ENCODE measurements around the gene TRAPPC2. TPM values are rescaled to one million over a fixed set of nuclear protein-coding genes. Genes with fewer than 3 reads are reported as not detected.

Gene TRAPPC2
- total RNA-seq, 1 experiment from 2014 or later = 10.2 TPM

GRCh38 chrX:13703589-13703988 lies 30.8 kb downstream of the TRAPPC2 start:
- ChIA-PET CTCF (no interaction called here), POLR2A (no interaction called here)
- H3K36me3 Mint-ChIP-seq = no peaks in the 10 kb centered on the region; the same call in 1 of the 2 replicates
- no peaks in the 10 kb centered on the region for H3K27me3 Mint-ChIP-seq (ENCODE audit: low read depth)
- no peak overlapping the region for H3K4me3 Mint-ChIP-seq
- ATAC-seq = no peak
- no peak for DNase-seq (ENCODE audit: low spot score)
- TF ChIP-seq ERG (CRISPR knock-in tag; IDR thresholded peaks at IDR 0.05) = no peak
- TF ChIP-seq GRHL2 (CRISPR knock-in tag; IDR thresholded peaks at IDR 0.05; ENCODE audit: insufficient replicate concordance, severe bottlenecking) = no peak
- no peak for TF ChIP-seq ELF4 (CRISPR knock-in tag; IDR thresholded peaks at IDR 0.05; ENCODE audit: low read depth)
- TF ChIP-seq, protein P1, sequence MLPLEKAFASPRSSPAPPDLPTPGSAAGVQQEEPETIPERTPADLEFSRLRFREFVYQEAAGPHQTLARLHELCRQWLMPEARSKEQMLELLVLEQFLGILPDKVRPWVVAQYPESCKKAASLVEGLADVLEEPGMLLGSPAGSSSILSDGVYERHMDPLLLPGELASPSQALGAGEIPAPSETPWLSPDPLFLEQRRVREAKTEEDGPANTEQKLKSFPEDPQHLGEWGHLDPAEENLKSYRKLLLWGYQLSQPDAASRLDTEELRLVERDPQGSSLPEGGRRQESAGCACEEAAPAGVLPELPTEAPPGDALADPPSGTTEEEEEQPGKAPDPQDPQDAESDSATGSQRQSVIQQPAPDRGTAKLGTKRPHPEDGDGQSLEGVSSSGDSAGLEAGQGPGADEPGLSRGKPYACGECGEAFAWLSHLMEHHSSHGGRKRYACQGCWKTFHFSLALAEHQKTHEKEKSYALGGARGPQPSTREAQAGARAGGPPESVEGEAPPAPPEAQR (CRISPR knock-in tag; IDR thresholded peaks at IDR 0.05) = no peak
- TF ChIP-seq ZNF138 (CRISPR knock-in tag; conservative IDR thresholded peaks at IDR 0.05) = no peak
- TF ChIP-seq MYBL2 (CRISPR knock-in tag; IDR thresholded peaks at IDR 0.05) = no peak
- no peak for TF ChIP-seq ZNF232 (CRISPR knock-in tag; IDR thresholded peaks at IDR 0.05)
- no peak for TF ChIP-seq SMAD3 (CRISPR knock-in tag; IDR thresholded peaks at IDR 0.05; ENCODE audit: borderline replicate concordance)
- TF ChIP-seq JAZF1 (CRISPR knock-in tag; IDR thresholded peaks at IDR 0.05) = no peak
- no peak for TF ChIP-seq USF1 (CRISPR knock-in tag; IDR thresholded peaks at IDR 0.05)
- TF ChIP-seq, protein P2, sequence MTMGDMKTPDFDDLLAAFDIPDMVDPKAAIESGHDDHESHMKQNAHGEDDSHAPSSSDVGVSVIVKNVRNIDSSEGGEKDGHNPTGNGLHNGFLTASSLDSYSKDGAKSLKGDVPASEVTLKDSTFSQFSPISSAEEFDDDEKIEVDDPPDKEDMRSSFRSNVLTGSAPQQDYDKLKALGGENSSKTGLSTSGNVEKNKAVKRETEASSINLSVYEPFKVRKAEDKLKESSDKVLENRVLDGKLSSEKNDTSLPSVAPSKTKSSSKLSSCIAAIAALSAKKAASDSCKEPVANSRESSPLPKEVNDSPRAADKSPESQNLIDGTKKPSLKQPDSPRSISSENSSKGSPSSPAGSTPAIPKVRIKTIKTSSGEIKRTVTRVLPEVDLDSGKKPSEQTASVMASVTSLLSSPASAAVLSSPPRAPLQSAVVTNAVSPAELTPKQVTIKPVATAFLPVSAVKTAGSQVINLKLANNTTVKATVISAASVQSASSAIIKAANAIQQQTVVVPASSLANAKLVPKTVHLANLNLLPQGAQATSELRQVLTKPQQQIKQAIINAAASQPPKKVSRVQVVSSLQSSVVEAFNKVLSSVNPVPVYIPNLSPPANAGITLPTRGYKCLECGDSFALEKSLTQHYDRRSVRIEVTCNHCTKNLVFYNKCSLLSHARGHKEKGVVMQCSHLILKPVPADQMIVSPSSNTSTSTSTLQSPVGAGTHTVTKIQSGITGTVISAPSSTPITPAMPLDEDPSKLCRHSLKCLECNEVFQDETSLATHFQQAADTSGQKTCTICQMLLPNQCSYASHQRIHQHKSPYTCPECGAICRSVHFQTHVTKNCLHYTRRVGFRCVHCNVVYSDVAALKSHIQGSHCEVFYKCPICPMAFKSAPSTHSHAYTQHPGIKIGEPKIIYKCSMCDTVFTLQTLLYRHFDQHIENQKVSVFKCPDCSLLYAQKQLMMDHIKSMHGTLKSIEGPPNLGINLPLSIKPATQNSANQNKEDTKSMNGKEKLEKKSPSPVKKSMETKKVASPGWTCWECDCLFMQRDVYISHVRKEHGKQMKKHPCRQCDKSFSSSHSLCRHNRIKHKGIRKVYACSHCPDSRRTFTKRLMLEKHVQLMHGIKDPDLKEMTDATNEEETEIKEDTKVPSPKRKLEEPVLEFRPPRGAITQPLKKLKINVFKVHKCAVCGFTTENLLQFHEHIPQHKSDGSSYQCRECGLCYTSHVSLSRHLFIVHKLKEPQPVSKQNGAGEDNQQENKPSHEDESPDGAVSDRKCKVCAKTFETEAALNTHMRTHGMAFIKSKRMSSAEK (CRISPR knock-in tag; IDR thresholded peaks at IDR 0.05; ENCODE audit: borderline replicate concordance) = no peak
- TF ChIP-seq ZNF512 (CRISPR knock-in tag; IDR thresholded peaks at IDR 0.05; ENCODE audit: borderline replicate concordance) = no peak
- H3K9me3 Mint-ChIP-seq = no peaks in the 10 kb centered on the region
- peaks cover 25% of the 10 kb centered on the region for H3K4me1 Mint-ChIP-seq
- no peak overlapping the region for H3K27ac Mint-ChIP-seq

- H3K27ac Mint-ChIP-seq = no peak overlapping the region
- H3K27me3 Mint-ChIP-seq (ENCODE audit: low read depth) = no peaks in the 10 kb centered on the region
- H3K36me3 Mint-ChIP-seq = no peaks in the 10 kb centered on the region; the same call in 1 of the 2 replicates
- no peak for DNase-seq (ENCODE audit: low spot score)
- no peak overlapping the region for H3K4me3 Mint-ChIP-seq
- ChIA-PET POLR2A (no interaction called here), CTCF (no interaction called here)
- peaks cover 23% of the 10 kb centered on the region for H3K4me1 Mint-ChIP-seq
- ATAC-seq = no peak
- H3K9me3 Mint-ChIP-seq = no peaks in the 10 kb centered on the region
- TF ChIP-seq, protein P2 (CRISPR knock-in tag; IDR thresholded peaks at IDR 0.05; ENCODE audit: borderline replicate concordance) = no peak
- no peak for TF ChIP-seq ZNF317 (CRISPR knock-in tag; IDR thresholded peaks at IDR 0.05; ENCODE audit: borderline replicate concordance, low read depth)
- TF ChIP-seq SP1 (CRISPR knock-in tag; conservative IDR thresholded peaks at IDR 0.05) = no peak
- TF ChIP-seq ZNF219 (CRISPR knock-in tag; IDR thresholded peaks at IDR 0.05; ENCODE audit: borderline replicate concordance) = no peak
- TF ChIP-seq ARID4B (CRISPR knock-in tag; IDR thresholded peaks at IDR 0.05; ENCODE audit: borderline replicate concordance) = no peak
These were observed 31.3 kb downstream of the TRAPPC2 start for GRCh38 chrX:13703135-13703534.

Data from WTC11 (cell line).